ENCODE data around the gene TMEM62.
"Not testable (repeated sequence)": the region's sequence is repeated elsewhere in the genome, so short reads cannot be mapped to it uniquely, and the experiment has no call there.

TMEM62 gene

DNA sequence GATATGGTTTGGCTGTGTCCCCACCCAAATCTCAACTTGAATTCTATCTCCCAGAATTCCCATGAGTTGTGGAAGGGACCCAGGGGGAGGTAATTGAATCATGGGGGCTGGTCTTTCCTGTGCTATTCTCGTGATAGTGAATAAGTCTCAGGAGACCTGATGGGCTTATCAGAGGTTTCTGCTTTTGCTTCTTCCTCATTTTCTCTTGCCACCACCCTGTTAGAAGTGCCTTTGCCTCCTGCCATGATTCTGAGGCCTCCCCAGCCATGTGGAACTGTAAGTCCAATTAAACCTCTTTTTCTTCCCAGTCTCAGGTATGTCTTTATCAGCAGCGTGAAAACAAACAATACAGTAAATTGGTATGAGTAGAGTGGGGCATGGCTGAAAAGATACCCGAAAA is 64.4 kb downstream of the TMEM62 start:
- H3K4ac ChIP-seq (ENCODE audit: low read depth, low read length); H3K79me1 ChIP-seq (ENCODE audit: low read length); H3K27me3 ChIP-seq (ENCODE audit: insufficient read depth, low read length); H3K27ac ChIP-seq (ENCODE audit: low read depth, low read length); H3K4me2 ChIP-seq (ENCODE audit: low read length); H2BK12ac ChIP-seq (ENCODE audit: low read length); H3K79me2 ChIP-seq (ENCODE audit: control insufficient read depth, insufficient read depth, low read length, poor library complexity); H3K4me3 ChIP-seq (ENCODE audit: low read depth, low read length); H4K91ac ChIP-seq (ENCODE audit: low read depth, low read length); H4K12ac ChIP-seq (ENCODE audit: low read depth, low read length); H3K9me3 ChIP-seq (ENCODE audit: insufficient read depth, low read depth, low read length); H2BK120ac ChIP-seq (ENCODE audit: insufficient read depth, low read length, poor library complexity); H3K9ac ChIP-seq (ENCODE audit: low read length); DNase-seq; H3K4me1 ChIP-seq (ENCODE audit: control insufficient read depth in 1 of 2, insufficient read depth in 2 of 2, low read length in 2 of 2); H2AK5ac ChIP-seq (ENCODE audit: low read length); H2BK5ac ChIP-seq (ENCODE audit: low read depth, low read length, poor library complexity); H3K23ac ChIP-seq (ENCODE audit: low read length); H3K14ac ChIP-seq (ENCODE audit: low read length); H3K18ac ChIP-seq (ENCODE audit: low read length); H4K8ac ChIP-seq (ENCODE audit: low read depth, low read length); H2AFZ ChIP-seq (ENCODE audit: insufficient read depth, low read length, poor library complexity): not testable (repeated sequence)
- WGBS (ENCODE audit: extremely low coverage, insufficient coverage, insufficient read length) = no CpG with 5 or more reads among the region's 3 CpGs
- peaks cover 7 to 10% of the 10 kb centered on the region in 2 experiments for H3K36me3 ChIP-seq (ENCODE audit: control insufficient read depth in 1 of 2, insufficient read depth in 2 of 2, low read length in 2 of 2)

GRCh38 chr15:43198556-43198955 is 65.2 kb downstream of the TMEM62 start:
- not testable (repeated sequence) for H3K9ac ChIP-seq (ENCODE audit: low read length); H3K27me3 ChIP-seq (ENCODE audit: insufficient read depth, low read length); H3K23ac ChIP-seq (ENCODE audit: low read length); H3K4ac ChIP-seq (ENCODE audit: low read depth, low read length); H3K18ac ChIP-seq (ENCODE audit: low read length); H4K12ac ChIP-seq (ENCODE audit: low read depth, low read length); H3K79me1 ChIP-seq (ENCODE audit: low read length); H2AFZ ChIP-seq (ENCODE audit: insufficient read depth, low read length, poor library complexity); H3K79me2 ChIP-seq (ENCODE audit: control insufficient read depth, insufficient read depth, low read length, poor library complexity); H3K9me3 ChIP-seq (ENCODE audit: insufficient read depth, low read depth, low read length); H4K91ac ChIP-seq (ENCODE audit: low read depth, low read length); H2BK120ac ChIP-seq (ENCODE audit: insufficient read depth, low read length, poor library complexity); H2AK5ac ChIP-seq (ENCODE audit: low read length); H3K4me2 ChIP-seq (ENCODE audit: low read length); H3K27ac ChIP-seq (ENCODE audit: low read depth, low read length); H3K14ac ChIP-seq (ENCODE audit: low read length); H3K36me3 ChIP-seq (ENCODE audit: control insufficient read depth in 1 of 2, insufficient read depth in 2 of 2, low read length in 2 of 2); H2BK12ac ChIP-seq (ENCODE audit: low read length); H4K8ac ChIP-seq (ENCODE audit: low read depth, low read length); H3K4me1 ChIP-seq (ENCODE audit: control insufficient read depth in 1 of 2, insufficient read depth in 2 of 2, low read length in 2 of 2); DNase-seq; H3K4me3 ChIP-seq (ENCODE audit: low read depth, low read length); H2BK5ac ChIP-seq (ENCODE audit: low read depth, low read length, poor library complexity)
- no CpG with 5 or more reads among the region's 4 CpGs for WGBS (ENCODE audit: extremely low coverage, insufficient coverage, insufficient read length)

GRCh38 chr15:43198992-43199391 is 65.6 kb downstream of the TMEM62 start:
- Histone ChIP-seq H3K23ac (ENCODE audit: low read length) (no peak overlapping the region), H3K9ac (ENCODE audit: low read length) (no peak overlapping the region), H3K79me1 (ENCODE audit: low read length) (no peaks in the 10 kb centered on the region), H2BK5ac (ENCODE audit: low read depth, low read length, poor library complexity) (no peak overlapping the region), H4K8ac (ENCODE audit: low read depth, low read length) (no peak overlapping the region), H3K14ac (ENCODE audit: low read length) (no peak overlapping the region), H3K9me3 (ENCODE audit: insufficient read depth, low read depth, low read length) (no peaks in the 10 kb centered on the region), H3K4me2 (ENCODE audit: low read length) (no peak overlapping the region), H3K18ac (ENCODE audit: low read length) (no peak overlapping the region), H2AK5ac (ENCODE audit: low read length) (no peak overlapping the region), H3K4ac (ENCODE audit: low read depth, low read length) (no peak overlapping the region), H3K27me3 (ENCODE audit: insufficient read depth, low read length) (no peaks in the 10 kb centered on the region), H4K12ac (ENCODE audit: low read depth, low read length) (no peak overlapping the region), H2AFZ (ENCODE audit: insufficient read depth, low read length, poor library complexity) (no peak overlapping the region), H4K91ac (ENCODE audit: low read depth, low read length) (no peak overlapping the region), H3K79me2 (ENCODE audit: control insufficient read depth, insufficient read depth, low read length, poor library complexity) (no peaks in the 10 kb centered on the region), H3K27ac (ENCODE audit: low read depth, low read length) (no peak overlapping the region), H2BK12ac (ENCODE audit: low read length) (no peak overlapping the region), H3K36me3 (ENCODE audit: control insufficient read depth in 1 of 2, insufficient read depth in 2 of 2, low read length in 2 of 2) (peaks cover 4 to 8% of the 10 kb centered on the region in 2 experiments), H2BK120ac (ENCODE audit: insufficient read depth, low read length, poor library complexity) (no peak overlapping the region), H3K4me3 (ENCODE audit: low read depth, low read length) (no peak overlapping the region), H3K4me1 (ENCODE audit: control insufficient read depth in 1 of 2, insufficient read depth in 2 of 2, low read length in 2 of 2) (no peaks in the 10 kb centered on the region)
- whole genome bisulfite sequencing (ENCODE audit: extremely low coverage, insufficient coverage, insufficient read length) = no CpG with 5 or more reads among the region's 3 CpGs
- DNase-seq = no peak

GRCh38 chr15:43199945-43200488 is 66.6 kb downstream of the TMEM62 start:
- H3K79me2 ChIP-seq (ENCODE audit: control insufficient read depth, insufficient read depth, low read length, poor library complexity) = no peaks in the 10 kb centered on the region
- no peak overlapping the region for H3K4me2 ChIP-seq (ENCODE audit: low read length)
- no peak overlapping the region for H3K4ac ChIP-seq (ENCODE audit: low read depth, low read length)
- H3K9ac ChIP-seq (ENCODE audit: low read length) = no peak overlapping the region
- no peak overlapping the region for H3K14ac ChIP-seq (ENCODE audit: low read length)
- no peak overlapping the region for H2BK12ac ChIP-seq (ENCODE audit: low read length)
- peaks cover 4 to 7% of the 10 kb centered on the region in 2 experiments for H3K36me3 ChIP-seq (ENCODE audit: control insufficient read depth in 1 of 2, insufficient read depth in 2 of 2, low read length in 2 of 2)
- DNase-seq = no peak
- H3K9me3 ChIP-seq (ENCODE audit: insufficient read depth, low read depth, low read length) = no peaks in the 10 kb centered on the region
- H3K23ac ChIP-seq (ENCODE audit: low read length) = no peak overlapping the region
- WGBS (ENCODE audit: extremely low coverage, insufficient coverage, insufficient read length) = no CpG with 5 or more reads among the region's 3 CpGs
- H2BK120ac ChIP-seq (ENCODE audit: insufficient read depth, low read length, poor library complexity) = no peak overlapping the region
- H3K27me3 ChIP-seq (ENCODE audit: insufficient read depth, low read length) = no peaks in the 10 kb centered on the region
- no peak overlapping the region for H2BK5ac ChIP-seq (ENCODE audit: low read depth, low read length, poor library complexity)
- H3K18ac ChIP-seq (ENCODE audit: low read length) = no peak overlapping the region
- H2AFZ ChIP-seq (ENCODE audit: insufficient read depth, low read length, poor library complexity) = no peak overlapping the region
- no peak overlapping the region for H4K91ac ChIP-seq (ENCODE audit: low read depth, low read length)
- H2AK5ac ChIP-seq (ENCODE audit: low read length) = no peak overlapping the region
- H3K79me1 ChIP-seq (ENCODE audit: low read length) = no peaks in the 10 kb centered on the region
- H3K4me3 ChIP-seq (ENCODE audit: low read depth, low read length) = no peak overlapping the region
- no peak overlapping the region for H3K27ac ChIP-seq (ENCODE audit: low read depth, low read length)
- H4K8ac ChIP-seq (ENCODE audit: low read depth, low read length) = no peak overlapping the region
- H4K12ac ChIP-seq (ENCODE audit: low read depth, low read length) = no peak overlapping the region
- H3K4me1 ChIP-seq (ENCODE audit: control insufficient read depth in 1 of 2, insufficient read depth in 2 of 2, low read length in 2 of 2) = no peaks in the 10 kb centered on the region
